Measurements from ENCODE around the gene THADA. TPM values are rescaled to one million over a fixed set of nuclear protein-coding genes. Genes with fewer than 3 reads are reported as not detected.

The THADA gene
- total RNA-seq, 4 donors from 2014 or later = 26.2 to 58.3 (median 29.7) TPM

DNA sequence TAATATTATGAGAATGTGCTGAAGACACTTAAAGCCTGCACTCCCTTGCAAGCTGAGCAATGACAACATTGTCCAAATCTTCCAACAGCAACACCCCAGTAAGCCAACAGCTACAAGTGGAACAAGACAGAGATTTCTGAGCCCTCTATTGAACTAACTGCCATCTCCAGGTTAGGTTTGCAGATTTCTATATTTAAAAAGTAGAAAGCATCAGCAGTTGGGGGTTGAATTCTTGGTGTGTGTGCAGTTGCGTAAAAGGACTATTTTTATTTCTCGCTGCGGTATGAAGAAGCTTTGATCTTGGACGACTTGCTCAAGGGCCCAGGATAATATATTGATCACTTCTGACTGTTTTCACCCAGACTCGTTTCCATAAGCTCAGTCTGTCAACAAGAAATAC is 263.2 kb downstream of the THADA start:
- Histone ChIP-seq H3K9me3 (no peaks in the 10 kb centered on the region), H3K27ac (peak overlapping the region; percentile 79), H3K4me1 (peaks cover 76% of the 10 kb centered on the region), H3K36me3 (no peaks in the 10 kb centered on the region), H3K27me3 (no peaks in the 10 kb centered on the region), H3K4me3 (no peak overlapping the region)
- 56% methylated on average over 5 of the region's 5 CpGs for WGBS
- no peak for TF ChIP-seq POLR2A (IDR thresholded peaks at IDR 0.05)
- no peak for TF ChIP-seq POLR2AphosphoS5 (IDR thresholded peaks at IDR 0.05)
- TF ChIP-seq EP300 (IDR thresholded peaks at IDR 0.05) = no peak
- TF ChIP-seq, protein P1, sequence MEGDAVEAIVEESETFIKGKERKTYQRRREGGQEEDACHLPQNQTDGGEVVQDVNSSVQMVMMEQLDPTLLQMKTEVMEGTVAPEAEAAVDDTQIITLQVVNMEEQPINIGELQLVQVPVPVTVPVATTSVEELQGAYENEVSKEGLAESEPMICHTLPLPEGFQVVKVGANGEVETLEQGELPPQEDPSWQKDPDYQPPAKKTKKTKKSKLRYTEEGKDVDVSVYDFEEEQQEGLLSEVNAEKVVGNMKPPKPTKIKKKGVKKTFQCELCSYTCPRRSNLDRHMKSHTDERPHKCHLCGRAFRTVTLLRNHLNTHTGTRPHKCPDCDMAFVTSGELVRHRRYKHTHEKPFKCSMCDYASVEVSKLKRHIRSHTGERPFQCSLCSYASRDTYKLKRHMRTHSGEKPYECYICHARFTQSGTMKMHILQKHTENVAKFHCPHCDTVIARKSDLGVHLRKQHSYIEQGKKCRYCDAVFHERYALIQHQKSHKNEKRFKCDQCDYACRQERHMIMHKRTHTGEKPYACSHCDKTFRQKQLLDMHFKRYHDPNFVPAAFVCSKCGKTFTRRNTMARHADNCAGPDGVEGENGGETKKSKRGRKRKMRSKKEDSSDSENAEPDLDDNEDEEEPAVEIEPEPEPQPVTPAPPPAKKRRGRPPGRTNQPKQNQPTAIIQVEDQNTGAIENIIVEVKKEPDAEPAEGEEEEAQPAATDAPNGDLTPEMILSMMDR (IDR thresholded peaks at IDR 0.05) = no peak
- DNase-seq (ENCODE audit: low spot score in 2 of 2) = no peak

DNA sequence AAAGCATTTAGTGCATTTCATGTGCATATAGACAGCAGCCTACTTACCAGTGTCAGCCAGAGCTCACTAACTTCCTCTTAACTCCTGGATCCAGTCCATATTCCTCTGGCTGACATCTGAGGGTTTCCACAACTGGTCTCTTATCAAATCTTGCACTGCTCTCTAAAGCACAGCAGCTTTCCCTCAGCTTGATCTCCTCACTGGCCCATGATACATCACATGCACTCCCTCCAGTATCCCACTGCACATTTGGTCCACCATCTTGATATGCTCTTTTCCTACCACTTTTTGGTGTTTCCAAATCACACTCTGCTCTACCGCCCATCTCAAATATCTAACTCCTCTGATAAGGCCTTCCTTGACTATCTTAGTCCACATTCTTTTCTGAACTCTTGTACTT is 264.4 kb downstream of the THADA start:
- no peak for DNase-seq (ENCODE audit: low spot score in 2 of 2)
- TF ChIP-seq, protein P1 (IDR thresholded peaks at IDR 0.05) = no peak
- no peak for TF ChIP-seq EP300 (IDR thresholded peaks at IDR 0.05)
- no peak for TF ChIP-seq POLR2A (IDR thresholded peaks at IDR 0.05)
- no peak for TF ChIP-seq POLR2AphosphoS5 (IDR thresholded peaks at IDR 0.05)
- H3K36me3 ChIP-seq = no peaks in the 10 kb centered on the region
- H3K9me3 ChIP-seq = no peaks in the 10 kb centered on the region
- H3K27ac ChIP-seq = no peak overlapping the region
- H3K4me1 ChIP-seq = peaks cover 68% of the 10 kb centered on the region
- 81% methylated on average over 1 of the region's 1 CpG for WGBS
- no peak overlapping the region for H3K4me3 ChIP-seq
- H3K27me3 ChIP-seq = no peaks in the 10 kb centered on the region

GRCh38 chr2:43329637-43330036 is 266.2 kb downstream of the THADA start:
- no peak for DNase-seq (ENCODE audit: low spot score in 2 of 2)
- Histone ChIP-seq H3K4me1 (peaks cover 63% of the 10 kb centered on the region), H3K9me3 (no peaks in the 10 kb centered on the region), H3K36me3 (no peaks in the 10 kb centered on the region), H3K4me3 (no peak overlapping the region), H3K27ac (no peak overlapping the region), H3K27me3 (no peaks in the 10 kb centered on the region)
- WGBS = 83% methylated on average over 5 of the region's 5 CpGs
- TF ChIP-seq POLR2A (IDR thresholded peaks at IDR 0.05) = no peak
- no peak for TF ChIP-seq POLR2AphosphoS5 (IDR thresholded peaks at IDR 0.05)

- no peak overlapping the region for H3K27ac ChIP-seq
Measured at GRCh38 chr2:43328832-43329231, 267.0 kb downstream of the THADA start.

DNA sequence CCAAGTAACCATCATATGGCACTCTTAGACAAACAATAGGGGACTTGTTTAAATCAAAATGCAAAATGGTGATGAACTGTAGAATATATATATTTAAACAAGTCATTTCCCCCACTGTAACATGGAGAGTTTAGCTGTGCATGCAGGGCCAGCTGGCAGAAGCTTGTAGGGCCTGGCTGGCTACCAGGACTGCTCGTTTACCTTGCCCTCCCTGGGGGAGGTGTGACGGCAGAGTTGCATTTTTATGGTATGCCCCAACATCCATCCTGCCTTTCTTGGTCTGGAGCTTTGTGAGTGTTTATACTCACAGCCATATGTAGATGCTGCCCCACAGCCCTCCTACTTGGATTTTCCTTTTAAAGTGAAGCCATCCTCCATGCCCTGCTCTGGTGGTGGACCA is 267.7 kb downstream of the THADA start:
- DNase-seq (ENCODE audit: low spot score in 2 of 2) = no peak
- H3K4me1 ChIP-seq = peaks cover 64% of the 10 kb centered on the region
- 30% methylated on average over 2 of the region's 2 CpGs for WGBS

More at GRCh38 chr2:43328832-43329231, 267.0 kb downstream of the THADA start:
- WGBS = 65% methylated on average over 3 of the region's 3 CpGs
- H3K27me3 ChIP-seq = no peaks in the 10 kb centered on the region
- no peak for DNase-seq (ENCODE audit: low spot score in 2 of 2)
- no peak overlapping the region for H3K4me3 ChIP-seq
- H3K36me3 ChIP-seq = no peaks in the 10 kb centered on the region
- no peaks in the 10 kb centered on the region for H3K9me3 ChIP-seq
- no peak for TF ChIP-seq POLR2A (IDR thresholded peaks at IDR 0.05)
- TF ChIP-seq, protein P1 (IDR thresholded peaks at IDR 0.05) = no peak
- TF ChIP-seq POLR2AphosphoS5 (IDR thresholded peaks at IDR 0.05) = no peak
- TF ChIP-seq EP300 (IDR thresholded peaks at IDR 0.05) = no peak
- H3K4me1 ChIP-seq = peaks cover 64% of the 10 kb centered on the region

More for the DNA sequence above, 267.7 kb downstream of the THADA start:
- Histone ChIP-seq H3K36me3 (no peaks in the 10 kb centered on the region), H3K27me3 (no peaks in the 10 kb centered on the region), H3K27ac (no peak overlapping the region), H3K4me3 (no peak overlapping the region), H3K9me3 (no peaks in the 10 kb centered on the region)
- no peak for TF ChIP-seq EP300 (IDR thresholded peaks at IDR 0.05)
- TF ChIP-seq, protein P1 (IDR thresholded peaks at IDR 0.05) = no peak
- TF ChIP-seq POLR2A (IDR thresholded peaks at IDR 0.05) = no peak
- no peak for TF ChIP-seq POLR2AphosphoS5 (IDR thresholded peaks at IDR 0.05)

All from suprapubic skin (tissue), 4 donors.